HepG2 (cell line): Measurements from ENCODE around the gene SEMA3G. TPM values are rescaled to one million over a fixed set of nuclear protein-coding genes. Genes with fewer than 3 reads are reported as not detected.

ENCODE experiments used
- ARID5B ChIP-seq: IDR thresholded peaks from 2 replicates; pipeline ENCODE4 v1.4.0; 2020; ENCODE audit warnings: mild to moderate bottlenecking, missing genetic modification reagents
- ETV6 ChIP-seq: sonication (generic); formaldehyde crosslinking; conservative IDR thresholded peaks from 2 replicates; pipeline ENCODE4 v1.4.0; 2020; ENCODE audit warnings: missing genetic modification reagents
- FOXA1 ChIP-seq, 2 experiments: fragments of 450-650 bp in 1 of 2; sonication (generic) in 1 of 2; formaldehyde crosslinking in 1 of 2; IDR thresholded peaks; 2 replicates each; pipeline versions ENCODE4 v1.4.0 to v1.6.1; 2016 to 2020; ENCODE audit warnings: missing genetic modification reagents in 1 of 2
- HMGXB4 ChIP-seq, 2 experiments: sonication (generic) in 1 of 2; formaldehyde crosslinking in 1 of 2; IDR thresholded peaks; 2 replicates each; pipeline versions ENCODE4 v1.4.0 to v1.6.1; 2018 to 2020; ENCODE audit warnings: missing genetic modification reagents in 2 of 2, borderline replicate concordance in 1 of 2, low read depth in 1 of 2, mild to moderate bottlenecking in 1 of 2, missing biosample characterization in 1 of 2
- HNRNPUL1 ChIP-seq: fragments of 200-400 bp; formaldehyde crosslinking; IDR thresholded peaks from 2 replicates; pipeline ENCODE4 v1.6.1; 2017; ENCODE audit warnings: low read depth, mild to moderate bottlenecking, low read length, moderate library complexity
- POGK ChIP-seq: sonication (generic); formaldehyde crosslinking; conservative IDR thresholded peaks from 2 replicates; pipeline ENCODE4 v1.8.0; 2022; ENCODE audit warnings: mild to moderate bottlenecking, moderate library complexity, missing genetic modification reagents
- SKIL ChIP-seq: sonication (generic); formaldehyde crosslinking; IDR thresholded peaks from 2 replicates; pipeline ENCODE4 v1.8.0; 2022; ENCODE audit warnings: missing genetic modification reagents, mild to moderate bottlenecking, moderate library complexity, borderline replicate concordance
- ZBTB8A ChIP-seq: sonication (generic); formaldehyde crosslinking; IDR thresholded peaks from 2 replicates; pipeline ENCODE4 v1.4.0; 2020; ENCODE audit warnings: mild to moderate bottlenecking, low read depth, missing genetic modification reagents, borderline replicate concordance
- ZNF143 ChIP-seq: sonication (generic); formaldehyde crosslinking; IDR thresholded peaks from 2 replicates; pipeline ENCODE4 v1.4.0; 2020; ENCODE audit warnings: missing genetic modification reagents
- ZNF3 ChIP-seq: IDR thresholded peaks from 2 replicates; pipeline ENCODE4 v1.7.0; 2017; ENCODE audit warnings: inconsistent platforms
- ZNF574 ChIP-seq: sonication (generic); formaldehyde crosslinking; IDR thresholded peaks from 2 replicates; pipeline ENCODE4 v1.4.0; 2020; ENCODE audit warnings: missing genetic modification reagents
- ZNF724P ChIP-seq: sonication (generic); formaldehyde crosslinking; IDR thresholded peaks from 2 replicates; pipeline ENCODE4 v1.8.0; 2022; ENCODE audit warnings: missing genetic modification reagents, borderline replicate concordance
- ZNF780A ChIP-seq: sonication (generic); formaldehyde crosslinking; IDR thresholded peaks from 2 replicates; pipeline ENCODE4 v1.8.0; 2022; ENCODE audit warnings: mild to moderate bottlenecking, missing genetic modification reagents, moderate library complexity
- ZNF782 ChIP-seq: sonication (generic); formaldehyde crosslinking; IDR thresholded peaks from 2 replicates; pipeline ENCODE4 v1.4.0; 2020; ENCODE audit warnings: missing genetic modification reagents, mild to moderate bottlenecking, borderline replicate concordance
- polyA plus RNA-seq, 8 experiments: library from polyadenylated mRNA; depleted of rRNA in 3 of 8; stranded (reverse) in 7 of 8; unstranded in 1 of 8; fragments of >200 nt; fragmentation: Illumina TruSeq in 4 of 8; extraction: Trizol in 4 of 8; gene quantifications; 2 replicates each; pipeline versions ENCODE4 v1.2.1 to v1.2.3, GENCODE V29; 2011 to 2016; ENCODE audit warnings: low read depth in 4 of 8, missing spikeins in 1 of 8, mixed read lengths in 1 of 8; ENCODE audit not compliant: insufficient read depth in 1 of 8
- total RNA-seq, 5 experiments: library from RNA; depleted of rRNA; stranded (reverse); fragments of >200 nt; fragmentation: Illumina TruSeq; extraction: Trizol; gene quantifications; 2 replicates each; pipeline ENCODE4 v1.2.3, GENCODE V29; 2016; ENCODE audit warnings: low read depth in 1 of 5

Gene SEMA3G
- total and polyA plus RNA-seq, 2 of the 13 experiments (the other 11 are each of a cell fraction or from before 2014, with no cell fraction given): 6.1 to 8.3 TPM

GRCh38 chr3:52451237-52452083 lies 6.6 kb upstream of the SEMA3G start (continued):
- TF ChIP-seq SKIL: peak; percentile 29; the same call in 1 of the 2 replicates
- TF ChIP-seq ETV6 (CRISPR knock-in tag): no peak
- 0 out of 2 replicates have a peak, but pooled peaks have one; percentile 21 for TF ChIP-seq ZNF574 (CRISPR knock-in tag)
- 0 out of 2 replicates have a peak, but pooled peaks have one; percentile 36 for TF ChIP-seq ARID5B
- no peak for TF ChIP-seq FOXA1 (IDR thresholded peaks at IDR 0.05)
- 0 out of 2 replicates have a peak, but pooled peaks have one; percentile 22 for TF ChIP-seq FOXA1 (CRISPR knock-in tag; IDR thresholded peaks at IDR 0.05)
- no peak for TF ChIP-seq ZNF143
- no peak for TF ChIP-seq ZNF780A (CRISPR knock-in tag)
- no peak for TF ChIP-seq ZNF3 (CRISPR knock-in tag)
- no peak for TF ChIP-seq ZNF724P
- no peak for TF ChIP-seq ZBTB8A
- no peak for TF ChIP-seq HNRNPUL1
- TF ChIP-seq ZNF782 (CRISPR knock-in tag): no peak
- no peak for TF ChIP-seq HMGXB4 (CRISPR knock-in tag; IDR thresholded peaks at IDR 0.05; ENCODE audit: borderline replicate concordance in 1 of 2, low read depth in 1 of 2)
- peak; percentile 51; the same call in 1 of the 2 replicates for TF ChIP-seq POGK (CRISPR knock-in tag)
